GM18867 (cell line): ENCODE data around the gene KDM4B.

Experiments used
- ATAC-seq: cut with Tn5 transposase; IDR thresholded peaks from one replicate; pipeline ENCODE4 v1.9.1; 2021; ENCODE audit warnings: mild to moderate bottlenecking, moderate library complexity; ENCODE audit not compliant: unreplicated experiment

The KDM4B gene

GRCh38 chr19:5132206-5132560 lies 163.3 kb downstream of the KDM4B start:
- no peak for ATAC-seq

GRCh38 chr19:5132698-5133651 lies 164.1 kb downstream of the KDM4B start:
- no peak for ATAC-seq

GRCh38 chr19:5133986-5134595 lies 165.2 kb downstream of the KDM4B start:
- no peak for ATAC-seq

GRCh38 chr19:5134691-5135090 lies 165.8 kb downstream of the KDM4B start:
- ATAC-seq: no peak

GRCh38 chr19:5136073-5136855 lies 167.4 kb downstream of the KDM4B start:
- no peak for ATAC-seq

GRCh38 chr19:5137114-5137513 lies 168.2 kb downstream of the KDM4B start:
- ATAC-seq: no peak

- ATAC-seq: no peak
Measured at GRCh38 chr19:5137571-5138124, 168.7 kb downstream of the KDM4B start.

- ATAC-seq: peak; percentile 60
Measured at GRCh38 chr19:5138606-5139582, 170.0 kb downstream of the KDM4B start.

GRCh38 chr19:5139583-5140325 lies 170.8 kb downstream of the KDM4B start:
- no peak for ATAC-seq

GRCh38 chr19:5141129-5141849 lies 172.4 kb downstream of the KDM4B start:
- ATAC-seq: no peak

- no peak for ATAC-seq
Measured at GRCh38 chr19:5141850-5142724, 173.2 kb downstream of the KDM4B start.

GRCh38 chr19:5142725-5143097 lies 173.8 kb downstream of the KDM4B start:
- ATAC-seq: no peak

GRCh38 chr19:5143471-5144411 lies 174.8 kb downstream of the KDM4B start:
- no peak for ATAC-seq

- ATAC-seq: no peak
Measured at GRCh38 chr19:5144545-5145179, 175.7 kb downstream of the KDM4B start.

- no peak for ATAC-seq
Measured at GRCh38 chr19:5145521-5146511, 176.9 kb downstream of the KDM4B start.
